H7 (cell line): ENCODE data around the gene NBPF20. TPM values are rescaled to one million over a fixed set of nuclear protein-coding genes. Genes with fewer than 3 reads are reported as not detected.
"Not testable (repeated sequence)": the region's sequence is repeated elsewhere in the genome, so short reads cannot be mapped to it uniquely, and the experiment has no call there.

Experiments
- DNase-seq: peaks from one replicate; pipeline ENCODE4 v3.0.0; 2012
- H3K27me3 ChIP-seq: 2 replicates; pipeline ENCODE4 v1.6.0; 2011; ENCODE audit warnings: mild to moderate bottlenecking, low read length; ENCODE audit not compliant: control insufficient read depth, insufficient read depth
- H3K36me3 ChIP-seq: replicated peaks from 2 replicates; pipeline ENCODE4 v1.5.1; 2011; ENCODE audit warnings: low read length; ENCODE audit not compliant: control insufficient read depth, insufficient read depth
- H3K4me3 ChIP-seq: 2 replicates; pipeline ENCODE4 v1.5.1; 2011; ENCODE audit warnings: low read depth, mild to moderate bottlenecking, control low read depth, low read length, moderate library complexity; ENCODE audit not compliant: insufficient read depth
- total RNA-seq: library from RNA; depleted of rRNA; stranded (reverse); fragments of >200 nt; shearing (Covaris generic); gene quantifications from 2 replicates; pipeline ENCODE4 v1.2.3, GENCODE V29; 2014; rRNA removed

Gene NBPF20
- 0.21 and 0.59 TPM in 2 replicates for total RNA-seq

- peak; percentile 93 for DNase-seq
- no peaks in the 10 kb centered on the region for H3K36me3 ChIP-seq
- H3K27me3 ChIP-seq, result peaks cover 40% of the 10 kb centered on the region
- peak within 1 kb of the TSS; percentile 54 for H3K4me3 ChIP-seq
Measured at GRCh38 chr1:145425436-145426029, at the start of gene NBPF20. Gene NBPF20, minus strand, starts transcription at chr1:145425603. Its CDS starts 20,331 bp downstream, at chr1:145405272.

GRCh38 chr1:145474837-145475368 lies 49.5 kb upstream of the NBPF20 start:
- not testable (repeated sequence) for DNase-seq, H3K36me3 ChIP-seq, H3K27me3 ChIP-seq, H3K4me3 ChIP-seq

GRCh38 chr1:145472731-145473130 lies 47.3 kb upstream of the NBPF20 start:
- not testable (repeated sequence) for H3K27me3 ChIP-seq, H3K4me3 ChIP-seq, DNase-seq, H3K36me3 ChIP-seq

GRCh38 chr1:145471365-145471764 lies 46.0 kb upstream of the NBPF20 start:
- H3K4me3 ChIP-seq, H3K36me3 ChIP-seq, H3K27me3 ChIP-seq, DNase-seq: not testable (repeated sequence)

- peak; percentile 45 for DNase-seq
- H3K4me3 ChIP-seq, result peak overlapping the region; percentile 13; the same call in 1 of the 2 replicates
- H3K36me3 ChIP-seq, result not testable (repeated sequence)
Measured at GRCh38 chr1:145465405-145466144, 40.2 kb upstream of the NBPF20 start.

GRCh38 chr1:145464708-145465336 lies 39.4 kb upstream of the NBPF20 start:
- not testable (repeated sequence) for H3K36me3 ChIP-seq, DNase-seq, H3K27me3 ChIP-seq
- H3K4me3 ChIP-seq, result peak overlapping the region; percentile 13; the same call in 1 of the 2 replicates

More at GRCh38 chr1:145465405-145466144, 40.2 kb upstream of the NBPF20 start:
- H3K27me3 ChIP-seq, result not testable (repeated sequence)

- H3K36me3 ChIP-seq, H3K4me3 ChIP-seq, DNase-seq, H3K27me3 ChIP-seq: not testable (repeated sequence)
Measured at GRCh38 chr1:145464017-145464416, 38.6 kb upstream of the NBPF20 start.

GRCh38 chr1:145460684-145461083 lies 35.3 kb upstream of the NBPF20 start:
- H3K4me3 ChIP-seq, DNase-seq, H3K27me3 ChIP-seq, H3K36me3 ChIP-seq: not testable (repeated sequence)

- Histone ChIP-seq H3K4me3 (peak overlapping the region; percentile 39), H3K27me3 (peaks cover 11% of the 10 kb centered on the region)
- DNase-seq, H3K36me3 ChIP-seq: not testable (repeated sequence)
Measured at GRCh38 chr1:145460048-145460447, 34.6 kb upstream of the NBPF20 start.

- not testable (repeated sequence) for H3K4me3 ChIP-seq, DNase-seq, H3K36me3 ChIP-seq
- peaks cover 15% of the 10 kb centered on the region for H3K27me3 ChIP-seq
Measured at GRCh38 chr1:145459591-145459990, 34.2 kb upstream of the NBPF20 start.

- not testable (repeated sequence) for DNase-seq, H3K36me3 ChIP-seq, H3K4me3 ChIP-seq
- H3K27me3 ChIP-seq, result peaks cover 16% of the 10 kb centered on the region
Measured at GRCh38 chr1:145459063-145459462, 33.7 kb upstream of the NBPF20 start.

- not testable (repeated sequence) for DNase-seq, H3K36me3 ChIP-seq, H3K4me3 ChIP-seq
- H3K27me3 ChIP-seq, result peaks cover 18% of the 10 kb centered on the region
Measured at GRCh38 chr1:145454824-145455177, 29.4 kb upstream of the NBPF20 start.

- DNase-seq, result peak; percentile 53
- not testable (repeated sequence) for H3K36me3 ChIP-seq, H3K4me3 ChIP-seq
- H3K27me3 ChIP-seq, result peaks cover 18% of the 10 kb centered on the region
Measured at GRCh38 chr1:145453873-145454823, 28.7 kb upstream of the NBPF20 start.

- H3K36me3 ChIP-seq, H3K4me3 ChIP-seq, DNase-seq: not testable (repeated sequence)
- peaks cover 18% of the 10 kb centered on the region for H3K27me3 ChIP-seq
Measured at GRCh38 chr1:145452506-145452905, 27.1 kb upstream of the NBPF20 start.
